IMR-90 (cell line): Measurements from ENCODE around the gene RYR2. TPM values are rescaled to one million over a fixed set of nuclear protein-coding genes. Genes with fewer than 3 reads are reported as not detected.

ENCODE experiments used
- ATAC-seq: fragments of 200-7000 bp; cut with Tn5 transposase; 2 replicates; pipeline ENCODE4 v1.9.1; 2020; ENCODE audit warnings: low read depth, mild to moderate bottlenecking, moderate library complexity
- BruUV-seq: library from RNA; stranded (reverse); fragments of 400-500 nt; replicated peaks from 2 replicates; lab custom pipeline; 2021; lab: Mats Ljungman, UMichigan
- CTCF ChIA-PET: fragments of 300-600 bp; formaldehyde crosslinking; extraction: SDS; loops from one replicate; lab custom pipeline; 2021; ENCODE audit warnings: antibody characterized with exemption; lab: Yijun Ruan, JAX
- POLR2A ChIA-PET: fragments of 300-600 bp; sonication (Branson Sonifier 250); formaldehyde crosslinking; loops from one replicate; lab custom pipeline; 2022; ENCODE audit warnings: antibody characterized with exemption; ENCODE audit not compliant: unreplicated experiment; lab: Charles Lee
- DNase-seq: peaks from one replicate; pipeline ENCODE4 v3.0.0; 2013
- H2AFZ ChIP-seq: replicated peaks from 2 replicates; pipeline ENCODE3; 2013; ENCODE audit warnings: low read length, mild to moderate bottlenecking; ENCODE audit not compliant: poor library complexity
- H2AK5ac ChIP-seq: 2 replicates; pipeline ENCODE4 v1.6.1; 2013; ENCODE audit warnings: low read depth, low read length, inconsistent platforms
- H2AK9ac ChIP-seq: replicated peaks from 2 replicates; pipeline ENCODE3; 2013; ENCODE audit warnings: mild to moderate bottlenecking, low read depth, low read length, moderate library complexity; ENCODE audit not compliant: poor library complexity
- H2BK120ac ChIP-seq: 2 replicates; pipeline ENCODE4 v1.6.1; 2013; ENCODE audit warnings: low read depth, low read length, inconsistent platforms
- H2BK15ac ChIP-seq: 3 replicates; pipeline ENCODE4 v1.6.1; 2013; ENCODE audit warnings: low read depth, low read length, inconsistent platforms
- H2BK20ac ChIP-seq: 2 replicates; pipeline ENCODE4 v1.6.1; 2013; ENCODE audit warnings: low read depth, mild to moderate bottlenecking, inconsistent platforms, low read length, moderate library complexity
- H2BK5ac ChIP-seq: 2 replicates; pipeline ENCODE4 v1.6.1; 2013; ENCODE audit warnings: mild to moderate bottlenecking, low read depth, low read length, inconsistent platforms; ENCODE audit not compliant: poor library complexity, severe bottlenecking
- H3K14ac ChIP-seq: replicated peaks from 2 replicates; pipeline ENCODE4 v1.6.1; 2013; ENCODE audit warnings: low read depth, low read length, inconsistent platforms
- H3K18ac ChIP-seq: 2 replicates; pipeline ENCODE4 v1.6.1; 2013; ENCODE audit warnings: low read depth, low read length, control low read depth
- H3K23ac ChIP-seq: 2 replicates; pipeline ENCODE4 v1.6.1; 2013; ENCODE audit warnings: low read depth, low read length, inconsistent platforms
- H3K27ac ChIP-seq: 2 replicates; pipeline ENCODE4 v1.5.1; 2013; ENCODE audit warnings: mild to moderate bottlenecking, control low read depth, low read length; ENCODE audit not compliant: insufficient read depth
- H3K27me3 ChIP-seq: 2 replicates; pipeline ENCODE4 v1.6.1; 2013; ENCODE audit warnings: low read length; ENCODE audit not compliant: control insufficient read depth, insufficient read depth
- H3K36me3 ChIP-seq: 2 replicates; pipeline ENCODE4 v1.6.1; 2013; ENCODE audit warnings: low read length, mixed read lengths; ENCODE audit not compliant: control insufficient read depth, insufficient read depth
- H3K4ac ChIP-seq: 2 replicates; pipeline ENCODE4 v1.6.1; 2013; ENCODE audit warnings: low read depth, low read length, inconsistent platforms
- H3K4me1 ChIP-seq: 2 replicates; pipeline ENCODE4 v1.6.1; 2013; ENCODE audit warnings: low read length, mixed read lengths; ENCODE audit not compliant: control insufficient read depth, insufficient read depth
- H3K4me2 ChIP-seq: 2 replicates; pipeline ENCODE4 v1.6.1; 2013; ENCODE audit warnings: low read depth, mild to moderate bottlenecking, control low read depth, low read length, moderate library complexity
- H3K4me3 ChIP-seq: 2 replicates; pipeline ENCODE4 v1.5.1; 2013; ENCODE audit warnings: low read depth, mild to moderate bottlenecking, control low read depth, low read length, moderate library complexity; ENCODE audit not compliant: insufficient read depth
- H3K56ac ChIP-seq: 2 replicates; pipeline ENCODE4 v1.6.1; 2013; ENCODE audit warnings: low read length, inconsistent platforms; ENCODE audit not compliant: insufficient read depth; ENCODE audit errors: extremely low read depth
- H3K79me1 ChIP-seq, 2 experiments: 2 replicates each; pipeline ENCODE4 v1.6.1; 2013; ENCODE audit warnings: low read length in 2 of 2, inconsistent platforms in 1 of 2, low read depth in 1 of 2
- H3K9ac ChIP-seq: 2 replicates; pipeline ENCODE4 v1.6.1; 2013; ENCODE audit warnings: low read depth, low read length, control low read depth
- H3K9me1 ChIP-seq: 2 replicates; pipeline ENCODE4 v1.6.1; 2013; ENCODE audit warnings: low read length, inconsistent platforms; ENCODE audit not compliant: insufficient read depth
- H3K9me3 ChIP-seq: 2 replicates; pipeline ENCODE4 v1.6.1; 2013; ENCODE audit warnings: low read length; ENCODE audit not compliant: control insufficient read depth, insufficient read depth
- H4K20me1 ChIP-seq: 2 replicates; pipeline ENCODE4 v1.6.1; 2013; ENCODE audit warnings: low read length, inconsistent platforms; ENCODE audit not compliant: insufficient read depth
- H4K5ac ChIP-seq: 2 replicates; pipeline ENCODE4 v1.6.1; 2013; ENCODE audit warnings: mild to moderate bottlenecking, low read depth, low read length, control low read depth
- H4K8ac ChIP-seq, 2 experiments: 2 replicates each; pipeline ENCODE4 v1.6.1; 2013; ENCODE audit warnings: low read depth in 2 of 2, low read length in 2 of 2, control low read depth in 1 of 2, inconsistent platforms in 1 of 2
- H4K91ac ChIP-seq: 2 replicates; pipeline ENCODE4 v1.6.1; 2013; ENCODE audit warnings: low read depth, low read length, inconsistent platforms; ENCODE audit not compliant: insufficient read depth
- CEBPB ChIP-seq: IDR thresholded peaks from 2 replicates; pipeline ENCODE4 v1.6.1; 2012; ENCODE audit warnings: low read depth, low read length, improper control_type of control experiment
- MAFK ChIP-seq: IDR thresholded peaks from 2 replicates; pipeline ENCODE4 v1.6.1; 2012; ENCODE audit warnings: low read depth, low read length, improper control_type of control experiment
- RAD21 ChIP-seq: IDR thresholded peaks from 2 replicates; pipeline ENCODE4 v1.6.1; 2012; ENCODE audit warnings: low read length, improper control_type of control experiment
- RCOR1 ChIP-seq: IDR thresholded peaks from 2 replicates; pipeline ENCODE4 v1.6.1; 2012; ENCODE audit warnings: mild to moderate bottlenecking, low read length, improper control_type of control experiment; ENCODE audit not compliant: insufficient replicate concordance
- WGBS, 2 experiments: methylation state at CpG; one replicate each; pipeline versions ENCODE4 v1.1.5 to v1.1.7; 2013; ENCODE audit warnings: missing lambda C conversion rate in 2 of 2; ENCODE audit not compliant: insufficient read length in 1 of 2; ENCODE audit errors: extremely low coverage in 2 of 2; 5-methylcytosine and 5-hydroxymethylcytosine counted together
- dilution Hi-C: fragments of 300-500 bp; cut with HindIII; formaldehyde crosslinking; loops from one replicate; pipeline ENCODE4 v1.14.3; 2018; ENCODE audit warnings: low sequenced_read_pairs; ENCODE audit not compliant: unreplicated experiment
- in situ Hi-C: fragments of 300-500 bp; cut with MboI; formaldehyde crosslinking; loops from 3 replicates; pipeline ENCODE4 v1.14.3; 2019; ENCODE audit warnings: low sequenced_read_pairs, inconsistent platforms, mixed read lengths
- intact Hi-C: fragments of 100-400 bp; cut with micrococcal nuclease; formaldehyde crosslinking; loops from 2 replicates; pipeline ENCODE4 v1.10.0; 2022
- polyA plus RNA-seq, 3 experiments: library from polyadenylated mRNA; depleted of rRNA; stranded (reverse); fragments of >200 nt; gene quantifications; 2 replicates each; pipeline ENCODE4 v1.2.3, GENCODE V29; 2012; ENCODE audit warnings: low replicate concordance in 1 of 3
- total RNA-seq: library from RNA; depleted of rRNA; stranded (reverse); fragments of >200 nt; gene quantifications from 2 replicates; pipeline ENCODE4 v1.2.3, GENCODE V29; 2012

Gene RYR2
- total and polyA plus RNA-seq, 2 of the 4 experiments (the other 2 are of a cell fraction) = not detected

- CTCF ChIA-PET = interaction anchor here (1.1 kb wide), 1 partner anchor 1094 kb away, joined by 3 read pairs; no protein-coding TSS in a partner anchor
- no peaks in the 10 kb centered on the region for H3K9me3 ChIP-seq
- POLR2A ChIA-PET = no interaction called here
- dilution Hi-C loops (no loop called here), intact Hi-C loops (loop anchor here (10.0 kb wide), 2 partner anchors 393 to 573 kb away; no protein-coding TSS in a partner anchor), in situ Hi-C loops (no loop called here)
- no peak overlapping the region for H4K8ac ChIP-seq
- WGBS, 2 experiments = 71% methylated on average over 1 of the region's 8 CpGs; no CpG with 5 or more reads in 1 of the 2 experiments
- H2AK5ac ChIP-seq = no peak overlapping the region
- H2BK15ac ChIP-seq = no peak overlapping the region
- ATAC-seq (no peak), DNase-seq (no peak)
- H4K91ac ChIP-seq = no peak overlapping the region
- H3K14ac ChIP-seq = no peak overlapping the region
- H3K18ac ChIP-seq = no peak overlapping the region
- H4K5ac ChIP-seq = no peak overlapping the region
- no peak overlapping the region for H2AFZ ChIP-seq
- no peaks in the 10 kb centered on the region for H3K4me1 ChIP-seq
- H3K9ac ChIP-seq = no peak overlapping the region
- H3K79me1 ChIP-seq = no peaks in the 10 kb centered on the region
- H3K4me3 ChIP-seq = no peak overlapping the region
- no peak overlapping the region for H3K56ac ChIP-seq
- BruUV-seq = no TSS peak
- no peaks in the 10 kb centered on the region for H3K9me1 ChIP-seq
- no peak overlapping the region for H3K27ac ChIP-seq
- no peak overlapping the region for H2BK20ac ChIP-seq
- no peak overlapping the region for H3K4me2 ChIP-seq
- no peak overlapping the region for H3K4ac ChIP-seq
- no peaks in the 10 kb centered on the region for H4K20me1 ChIP-seq
- no peak overlapping the region for H2BK5ac ChIP-seq
- H3K23ac ChIP-seq = no peak overlapping the region
- no peaks in the 10 kb centered on the region for H3K27me3 ChIP-seq
- no peak overlapping the region for H2BK120ac ChIP-seq
- no peaks in the 10 kb centered on the region for H3K36me3 ChIP-seq
- TF ChIP-seq RAD21 (no peak), MAFK (no peak), RCOR1 (no peak), CEBPB (no peak)
- H2AK9ac ChIP-seq = no peak overlapping the region
Measured at GRCh38 chr1:237861944-237862343, 820.0 kb downstream of the RYR2 start.
